Hepatocyte (in vitro differentiated cells): Measurements from ENCODE around the gene PTGES2. TPM values are rescaled to one million over a fixed set of nuclear protein-coding genes. Genes with fewer than 3 reads are reported as not detected.

Source experiments
- DNase-seq: peaks from one replicate; pipeline ENCODE4 v3.0.0-alpha.2; 2016; ENCODE audit warnings: low spot score
- H2AFZ ChIP-seq: fragments of 200-600 bp; sonication (generic); 2 replicates; pipeline ENCODE4 v1.6.0; 2016; ENCODE audit warnings: antibody characterized with exemption, mild to moderate bottlenecking
- H3K27ac ChIP-seq: fragments of 200-600 bp; sonication (generic); 2 replicates; pipeline ENCODE4 v1.5.1; 2016; ENCODE audit warnings: mild to moderate bottlenecking
- H3K27me3 ChIP-seq: fragments of 200-600 bp; sonication (generic); 2 replicates; pipeline ENCODE4 v1.6.1; 2016
- H3K36me3 ChIP-seq: fragments of 200-600 bp; sonication (generic); replicated peaks from 2 replicates; pipeline ENCODE4 v1.5.1; 2016; ENCODE audit warnings: low read depth; ENCODE audit not compliant: insufficient read depth
- H3K4me1 ChIP-seq: fragments of 200-600 bp; sonication (generic); 2 replicates; pipeline ENCODE4 v1.5.1; 2016; ENCODE audit warnings: mild to moderate bottlenecking, moderate library complexity; ENCODE audit not compliant: insufficient read depth
- H3K4me2 ChIP-seq: fragments of 200-600 bp; sonication (generic); 2 replicates; pipeline ENCODE4 v1.6.0; 2016
- H3K4me3 ChIP-seq: fragments of 200-600 bp; sonication (generic); 2 replicates; pipeline ENCODE4 v1.5.1; 2016; ENCODE audit warnings: mild to moderate bottlenecking
- H3K79me2 ChIP-seq: fragments of 200-600 bp; sonication (generic); 2 replicates; pipeline ENCODE4 v1.6.0; 2017; ENCODE audit warnings: mild to moderate bottlenecking
- H3K9me2 ChIP-seq: fragments of 200-600 bp; sonication (generic); replicated peaks from 2 replicates; pipeline ENCODE4 v1.6.0; 2017; ENCODE audit warnings: mild to moderate bottlenecking; ENCODE audit not compliant: insufficient read depth
- H3K9me3 ChIP-seq: fragments of 200-600 bp; sonication (generic); 2 replicates; pipeline ENCODE4 v1.5.1; 2016; ENCODE audit warnings: low read depth, mild to moderate bottlenecking
- H4K20me1 ChIP-seq: fragments of 200-600 bp; sonication (generic); 2 replicates; pipeline ENCODE4 v1.6.0; 2016; ENCODE audit warnings: mild to moderate bottlenecking; ENCODE audit not compliant: insufficient read depth, poor library complexity, severe bottlenecking
- EZH2 ChIP-seq: fragments of 200-600 bp; sonication (generic); IDR thresholded peaks from 2 replicates; pipeline ENCODE4 v1.6.1; 2016; ENCODE audit warnings: antibody characterized with exemption, mild to moderate bottlenecking, borderline replicate concordance
- EZH2phosphoT487 ChIP-seq: fragments of 200-600 bp; sonication (generic); IDR thresholded peaks from one replicate; pipeline ENCODE4 v1.6.1; 2018; ENCODE audit warnings: antibody characterized with exemption, mild to moderate bottlenecking, low read depth, moderate library complexity; ENCODE audit not compliant: unreplicated experiment, severe bottlenecking
- WGBS: methylation state at CpG from one replicate; pipeline ENCODE4 v1.1.6; 2016; ENCODE audit warnings: low lambda C conversion rate; ENCODE audit errors: missing lambda C conversion rate; 5-methylcytosine and 5-hydroxymethylcytosine counted together
- polyA plus RNA-seq: library from polyadenylated mRNA; unstranded; fragments of >200 nt; fragmentation: Nextera tagmentation; extraction: Ambion mirVana; gene quantifications from 2 replicates; pipeline ENCODE4 v1.2.1, GENCODE V29; 2016
- total RNA-seq: library from RNA; depleted of rRNA; stranded (reverse); fragments of >200 nt; gene quantifications from 2 replicates; pipeline ENCODE4 v1.2.3, GENCODE V29; 2014
- TF ChIP-seq, protein P1 (sequence below): fragments of 200-600 bp; sonication (generic); IDR thresholded peaks from 2 replicates; pipeline ENCODE4 v1.5.1; 2016; ENCODE audit warnings: antibody characterized with exemption, mild to moderate bottlenecking; ENCODE audit not compliant: poor library complexity

The PTGES2 gene
- total and polyA plus RNA-seq, 2 experiments from 2014 or later = 29.4 to 68.1 TPM

DNA sequence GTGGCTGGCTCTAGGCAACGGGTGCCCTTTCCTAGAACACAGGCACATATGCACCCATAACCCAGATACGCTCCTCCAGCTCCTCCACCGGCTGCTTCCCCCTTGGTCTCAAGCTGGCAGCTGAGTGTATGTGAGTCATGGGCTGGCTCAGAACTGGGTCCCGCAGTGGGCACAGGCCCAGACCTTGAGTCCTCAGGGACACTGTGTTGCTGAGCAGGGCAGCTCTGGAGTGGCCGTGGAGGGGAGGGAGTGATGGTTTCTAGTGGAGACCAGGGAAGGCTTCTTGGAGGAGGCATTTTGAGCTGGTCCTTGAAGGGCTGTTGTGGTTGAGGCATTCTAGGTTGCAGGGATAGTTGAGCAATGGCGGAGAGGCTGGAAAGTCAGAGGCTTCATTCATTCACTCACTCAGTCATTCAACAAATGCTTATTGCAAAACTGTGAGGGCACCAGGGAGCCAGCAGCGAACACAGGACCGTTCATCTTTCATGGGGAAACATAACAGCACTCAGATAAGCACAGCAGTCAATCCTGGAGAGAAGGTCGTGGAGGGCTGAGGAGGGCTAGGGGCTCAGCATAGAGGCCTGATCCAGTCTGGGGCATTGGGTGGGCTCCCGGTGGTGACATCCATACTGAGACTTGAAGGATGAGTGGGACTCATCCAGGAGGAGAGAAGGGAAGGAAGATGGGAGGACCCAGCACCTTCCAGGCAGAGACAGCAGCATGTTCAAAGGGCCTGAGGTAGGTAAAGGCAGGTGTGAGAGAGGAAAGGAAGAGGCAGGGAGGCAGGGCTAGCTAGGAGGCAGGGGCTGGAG, 34.9 kb upstream of the PTGES2 start:
- TF ChIP-seq, protein P1, sequence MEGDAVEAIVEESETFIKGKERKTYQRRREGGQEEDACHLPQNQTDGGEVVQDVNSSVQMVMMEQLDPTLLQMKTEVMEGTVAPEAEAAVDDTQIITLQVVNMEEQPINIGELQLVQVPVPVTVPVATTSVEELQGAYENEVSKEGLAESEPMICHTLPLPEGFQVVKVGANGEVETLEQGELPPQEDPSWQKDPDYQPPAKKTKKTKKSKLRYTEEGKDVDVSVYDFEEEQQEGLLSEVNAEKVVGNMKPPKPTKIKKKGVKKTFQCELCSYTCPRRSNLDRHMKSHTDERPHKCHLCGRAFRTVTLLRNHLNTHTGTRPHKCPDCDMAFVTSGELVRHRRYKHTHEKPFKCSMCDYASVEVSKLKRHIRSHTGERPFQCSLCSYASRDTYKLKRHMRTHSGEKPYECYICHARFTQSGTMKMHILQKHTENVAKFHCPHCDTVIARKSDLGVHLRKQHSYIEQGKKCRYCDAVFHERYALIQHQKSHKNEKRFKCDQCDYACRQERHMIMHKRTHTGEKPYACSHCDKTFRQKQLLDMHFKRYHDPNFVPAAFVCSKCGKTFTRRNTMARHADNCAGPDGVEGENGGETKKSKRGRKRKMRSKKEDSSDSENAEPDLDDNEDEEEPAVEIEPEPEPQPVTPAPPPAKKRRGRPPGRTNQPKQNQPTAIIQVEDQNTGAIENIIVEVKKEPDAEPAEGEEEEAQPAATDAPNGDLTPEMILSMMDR = no peak
- TF ChIP-seq EZH2 (no peak), EZH2phosphoT487 (no peak)
- Histone ChIP-seq H3K36me3 (no peaks in the 10 kb centered on the region), H4K20me1 (no peaks in the 10 kb centered on the region), H2AFZ (no peak overlapping the region), H3K4me2 (no peak overlapping the region), H3K27ac (no peak overlapping the region), H3K9me2 (no peaks in the 10 kb centered on the region), H3K4me1 (no peaks in the 10 kb centered on the region), H3K27me3 (no peaks in the 10 kb centered on the region), H3K4me3 (no peak overlapping the region), H3K9me3 (no peaks in the 10 kb centered on the region), H3K79me2 (no peaks in the 10 kb centered on the region)
- no peak for DNase-seq
- WGBS = 93% methylated on average over 10 of the region's 10 CpGs

DNA sequence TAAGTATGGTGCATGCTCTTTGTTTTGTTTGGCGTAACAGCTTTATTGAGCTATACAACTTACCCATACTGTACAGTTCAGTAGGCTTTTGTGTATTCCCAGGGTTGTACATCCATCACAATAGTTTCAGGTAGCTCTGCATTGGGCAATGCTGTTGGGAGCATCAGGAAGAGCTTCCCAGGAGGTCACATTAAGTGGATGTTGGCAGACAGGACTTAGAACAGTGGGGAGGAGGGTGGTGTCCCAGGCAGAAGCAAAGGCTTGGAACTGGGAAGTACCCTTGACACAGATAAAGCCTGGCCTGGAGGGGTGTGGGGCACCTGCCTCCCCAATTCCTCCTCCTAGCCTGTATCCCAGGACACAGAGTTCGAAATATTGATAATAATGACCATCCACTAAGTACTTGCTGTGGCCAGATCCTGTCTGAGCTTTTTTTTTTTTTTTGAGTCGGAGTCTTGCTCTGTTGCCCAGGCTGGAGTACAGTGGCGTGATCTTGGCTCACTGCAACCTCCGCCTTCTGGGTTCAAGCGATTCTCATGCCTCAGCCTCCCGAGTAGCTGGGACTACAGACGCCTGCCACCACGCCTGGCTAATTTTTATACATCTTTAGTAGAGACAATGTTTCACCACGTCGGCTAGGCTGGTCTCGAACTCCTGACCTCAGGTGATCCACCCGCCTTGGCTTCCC, 33.8 kb upstream of the PTGES2 start:
- no peaks in the 10 kb centered on the region for H3K79me2 ChIP-seq
- 95% methylated on average over 13 of the region's 13 CpGs for WGBS
- peak overlapping the region; percentile 98 for H3K4me2 ChIP-seq
- no peaks in the 10 kb centered on the region for H3K27me3 ChIP-seq
- no peak for DNase-seq
- no peaks in the 10 kb centered on the region for H3K9me2 ChIP-seq
- H3K36me3 ChIP-seq = no peaks in the 10 kb centered on the region
- H3K27ac ChIP-seq = no peak overlapping the region
- H2AFZ ChIP-seq = no peak overlapping the region
- TF ChIP-seq, protein P1 = no peak
- H3K4me3 ChIP-seq = no peak overlapping the region
- H3K4me1 ChIP-seq = no peaks in the 10 kb centered on the region
- no peaks in the 10 kb centered on the region for H4K20me1 ChIP-seq
- H3K9me3 ChIP-seq = no peaks in the 10 kb centered on the region

DNA sequence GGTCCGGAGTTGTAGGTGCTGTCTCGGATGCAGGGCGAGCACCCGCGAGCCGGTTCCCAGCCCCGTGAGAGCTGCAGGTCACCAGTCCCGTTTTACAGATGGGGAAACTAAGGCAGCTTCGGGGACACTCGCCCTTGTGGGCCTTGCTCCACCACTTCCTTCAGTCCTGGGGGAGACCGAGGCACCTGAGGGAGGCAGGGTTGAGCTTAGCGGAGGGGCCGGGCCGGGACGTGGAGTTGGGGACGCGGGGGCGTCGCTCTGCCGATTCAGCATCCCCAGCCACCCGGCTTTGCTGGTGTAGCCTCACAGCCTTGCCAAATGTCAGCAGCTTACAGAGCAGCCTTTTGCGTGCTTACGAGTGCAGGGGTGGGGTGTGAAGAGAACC, 33.1 kb upstream of the PTGES2 start:
- TF ChIP-seq, protein P1 = no peak
- TF ChIP-seq EZH2phosphoT487 (no peak), EZH2 (no peak)
- Histone ChIP-seq H3K4me2 (peak overlapping the region; percentile 98), H3K4me1 (no peaks in the 10 kb centered on the region), H3K4me3 (peak overlapping the region; percentile 78), H3K9me2 (no peaks in the 10 kb centered on the region), H2AFZ (peak overlapping the region; percentile 92), H3K27me3 (no peaks in the 10 kb centered on the region), H4K20me1 (no peaks in the 10 kb centered on the region), H3K9me3 (no peaks in the 10 kb centered on the region), H3K79me2 (no peaks in the 10 kb centered on the region), H3K36me3 (no peaks in the 10 kb centered on the region), H3K27ac (peak overlapping the region; percentile 64)
- DNase-seq = peak; percentile 45
- whole genome bisulfite sequencing = 3% methylated on average over 20 of the region's 23 CpGs
